GM18861 (cell line): ENCODE results near the gene ULBP3.
"Not testable (repeated sequence)": the region's sequence is repeated elsewhere in the genome, so short reads cannot be mapped to it uniquely, and the experiment has no call there.

Source experiments
- ATAC-seq: cut with Tn5 transposase; IDR thresholded peaks from one replicate; pipeline ENCODE4 v1.9.1; 2021; ENCODE audit not compliant: unreplicated experiment

ULBP3 gene

GRCh38 chr6:150017186-150017521, 51.8 kb downstream of the ULBP3 start:
- not testable (repeated sequence) for ATAC-seq

GRCh38 chr6:150016324-150017185, 52.4 kb downstream of the ULBP3 start:
- ATAC-seq, result peak; percentile 64

- not testable (repeated sequence) for ATAC-seq
Observed at GRCh38 chr6:150015281-150016001, 53.5 kb downstream of the ULBP3 start.

- ATAC-seq, result not testable (repeated sequence)
Observed at GRCh38 chr6:150014623-150015280, 54.2 kb downstream of the ULBP3 start.

- ATAC-seq, result not testable (repeated sequence)
Observed at GRCh38 chr6:150013785-150014622, 54.9 kb downstream of the ULBP3 start.

- not testable (repeated sequence) for ATAC-seq
Observed at GRCh38 chr6:150012846-150013784, 55.8 kb downstream of the ULBP3 start.
